ENCODE data around the gene PSENEN.
"Not testable (repeated sequence)": the region's sequence is repeated elsewhere in the genome, so short reads cannot be mapped to it uniquely, and the experiment has no call there.

Gene PSENEN

GRCh38 chr19:35788205-35788960 lies 42.9 kb downstream of the PSENEN start:
- DNase-seq (ENCODE audit: low read depth, low spot score): no peak

- DNase-seq (ENCODE audit: low read depth, low spot score): no peak
Observed at GRCh38 chr19:35789195-35789977, 43.9 kb downstream of the PSENEN start.

GRCh38 chr19:35789978-35790944 lies 44.8 kb downstream of the PSENEN start:
- no peak for DNase-seq (ENCODE audit: low read depth, low spot score)

DNA sequence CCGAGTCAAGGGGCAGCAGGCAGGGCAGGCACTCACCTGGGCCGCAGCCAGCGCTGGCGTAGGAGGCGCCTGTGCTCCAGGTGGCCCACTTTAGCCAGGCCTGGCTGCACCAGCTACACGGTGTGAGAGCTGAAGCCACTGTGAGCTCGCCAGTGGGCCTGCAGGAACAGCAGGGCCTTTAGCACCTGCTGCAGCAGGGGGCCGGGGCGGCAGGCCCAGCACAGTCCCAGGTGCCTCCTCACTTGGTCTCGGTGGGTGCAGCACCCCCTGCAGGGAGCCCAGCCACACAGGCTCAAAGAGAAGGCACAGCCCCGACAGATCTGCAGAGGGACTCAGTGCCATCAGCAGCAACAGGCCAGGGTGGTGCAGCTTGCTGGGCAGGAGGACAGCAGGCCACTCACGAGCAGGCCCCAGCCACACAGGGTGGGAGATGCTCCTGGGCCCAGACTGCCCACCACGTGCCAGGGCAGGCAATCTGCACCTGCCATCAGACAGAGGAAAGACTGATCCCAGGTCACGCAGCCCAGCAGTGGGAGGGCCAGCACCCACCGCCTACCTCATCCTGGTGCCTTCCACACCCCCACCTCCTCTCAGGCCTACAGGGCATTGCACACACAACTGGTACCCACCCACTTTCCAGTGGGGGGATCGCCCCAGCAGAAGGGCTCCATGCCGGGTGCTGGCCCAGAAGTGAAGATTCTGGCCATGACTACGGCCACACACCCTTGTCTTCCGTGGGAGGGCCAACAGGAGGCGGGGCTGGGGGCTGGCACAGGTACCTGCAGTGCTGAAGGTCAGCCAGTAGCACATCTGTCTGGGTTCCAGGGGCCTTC lies 45.7 kb downstream of the PSENEN start:
- no peak for DNase-seq (ENCODE audit: low read depth, low spot score)

DNA sequence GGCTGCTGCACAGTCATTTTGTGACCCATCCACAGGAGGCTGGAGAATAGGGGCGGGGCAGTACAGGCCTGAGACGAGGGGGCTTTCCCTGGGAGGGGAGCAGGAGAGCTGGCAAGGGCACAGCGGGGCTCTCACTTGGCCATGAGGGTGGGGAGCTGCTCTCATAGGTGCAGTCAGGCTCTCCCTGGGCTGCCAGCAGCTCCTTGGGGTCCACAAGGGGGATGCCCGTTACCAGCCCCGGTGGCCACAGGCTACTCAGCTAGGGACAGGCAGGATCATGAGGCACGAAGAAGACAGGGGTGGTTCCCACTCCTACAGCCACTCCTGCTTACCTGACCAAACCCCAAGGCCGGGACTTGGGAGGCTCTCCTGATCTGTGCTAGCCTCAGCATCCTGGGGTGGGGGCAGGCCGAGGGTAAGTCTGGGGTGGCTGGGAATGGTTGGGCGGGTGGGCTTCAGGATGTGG lies 46.4 kb downstream of the PSENEN start:
- DNase-seq (ENCODE audit: low read depth, low spot score): no peak

GRCh38 chr19:35792312-35792711 lies 46.9 kb downstream of the PSENEN start:
- no peak for DNase-seq (ENCODE audit: low read depth, low spot score)

GRCh38 chr19:35792888-35793287 lies 47.4 kb downstream of the PSENEN start:
- no peak for DNase-seq (ENCODE audit: low read depth, low spot score)

DNA sequence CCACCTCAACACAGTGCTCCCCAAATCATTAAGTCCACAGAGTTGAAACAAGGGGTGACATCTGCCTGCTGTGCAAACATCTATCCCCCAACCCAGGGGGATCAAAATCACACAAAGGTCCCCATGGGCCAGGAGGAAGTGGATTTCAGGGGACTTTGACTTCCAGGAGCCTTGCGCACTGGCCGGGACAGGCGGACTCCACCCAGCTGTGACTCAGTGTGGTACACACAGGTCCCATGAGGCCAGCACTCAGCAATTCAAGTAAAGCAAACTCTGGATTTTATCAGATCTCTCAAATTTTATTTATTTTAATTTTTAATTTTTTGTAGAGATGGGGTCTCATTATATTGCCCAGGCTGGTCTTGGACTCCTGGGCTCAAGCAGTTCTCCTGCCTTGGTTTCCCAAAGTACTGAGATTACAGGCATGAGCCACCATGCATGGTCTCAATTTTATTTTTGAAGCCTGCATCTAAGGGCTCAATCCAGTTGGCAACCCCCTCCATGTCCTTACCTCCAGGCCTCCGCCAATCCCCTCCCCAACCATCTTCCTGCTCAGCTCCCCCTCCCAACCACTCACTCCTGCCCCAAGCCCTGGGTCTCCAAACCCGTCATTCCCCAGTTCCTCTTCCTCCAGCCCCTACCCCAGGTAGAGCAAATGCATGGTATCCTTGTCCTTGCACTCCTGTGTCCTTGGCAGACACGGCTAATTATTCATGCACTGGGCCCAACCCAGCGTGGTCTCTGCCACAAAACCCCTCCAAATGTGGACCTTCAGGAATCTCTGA lies 48.1 kb downstream of the PSENEN start:
- no peak for DNase-seq (ENCODE audit: low read depth, low spot score)

GRCh38 chr19:35795564-35795963 lies 50.1 kb downstream of the PSENEN start:
- DNase-seq (ENCODE audit: low read depth, low spot score): not testable (repeated sequence)

Data from iPS DF 19.7 (cell line).